BE2C (cell line): ENCODE data around the gene CDH4.

ENCODE experiments used
- DNase-seq: peaks from one replicate; pipeline ENCODE4 v3.0.0-alpha.2; 2020
- H3K27me3 ChIP-seq: fragments of 250-450 bp; sonication (Bioruptor Pico); 2 replicates; pipeline ENCODE4 v1.5.1; 2020; ENCODE audit warnings: mild to moderate bottlenecking
- H3K36me3 ChIP-seq: fragments of 250-450 bp; sonication (Bioruptor Pico); 2 replicates; pipeline ENCODE4 v1.5.1; 2020; ENCODE audit warnings: mild to moderate bottlenecking
- H3K4me1 ChIP-seq: fragments of 250-450 bp; sonication (Bioruptor Pico); 2 replicates; pipeline ENCODE4 v1.5.1; 2020
- H3K4me3 ChIP-seq: 2 replicates; pipeline ENCODE4 v1.5.1; 2011; ENCODE audit warnings: low read depth, low read length
- H3K9me3 ChIP-seq: fragments of 250-450 bp; sonication (Bioruptor Pico); 2 replicates; pipeline ENCODE4 v1.5.1; 2020
- CTCF ChIP-seq: IDR thresholded peaks from 2 replicates; pipeline ENCODE4 v1.5.1; 2012; ENCODE audit warnings: mild to moderate bottlenecking, low read depth, low read length

CDH4 gene

GRCh38 chr20:61426352-61426751 lies 174.3 kb downstream of the CDH4 start:
- Histone ChIP-seq H3K9me3 (no peaks in the 10 kb centered on the region; the same call in 1 of the 2 replicates), H3K4me3 (no peak overlapping the region), H3K36me3 (no peaks in the 10 kb centered on the region), H3K4me1 (no peaks in the 10 kb centered on the region), H3K27me3 (no peaks in the 10 kb centered on the region)
- TF ChIP-seq CTCF = no peak
- DNase-seq = no peak

DNA sequence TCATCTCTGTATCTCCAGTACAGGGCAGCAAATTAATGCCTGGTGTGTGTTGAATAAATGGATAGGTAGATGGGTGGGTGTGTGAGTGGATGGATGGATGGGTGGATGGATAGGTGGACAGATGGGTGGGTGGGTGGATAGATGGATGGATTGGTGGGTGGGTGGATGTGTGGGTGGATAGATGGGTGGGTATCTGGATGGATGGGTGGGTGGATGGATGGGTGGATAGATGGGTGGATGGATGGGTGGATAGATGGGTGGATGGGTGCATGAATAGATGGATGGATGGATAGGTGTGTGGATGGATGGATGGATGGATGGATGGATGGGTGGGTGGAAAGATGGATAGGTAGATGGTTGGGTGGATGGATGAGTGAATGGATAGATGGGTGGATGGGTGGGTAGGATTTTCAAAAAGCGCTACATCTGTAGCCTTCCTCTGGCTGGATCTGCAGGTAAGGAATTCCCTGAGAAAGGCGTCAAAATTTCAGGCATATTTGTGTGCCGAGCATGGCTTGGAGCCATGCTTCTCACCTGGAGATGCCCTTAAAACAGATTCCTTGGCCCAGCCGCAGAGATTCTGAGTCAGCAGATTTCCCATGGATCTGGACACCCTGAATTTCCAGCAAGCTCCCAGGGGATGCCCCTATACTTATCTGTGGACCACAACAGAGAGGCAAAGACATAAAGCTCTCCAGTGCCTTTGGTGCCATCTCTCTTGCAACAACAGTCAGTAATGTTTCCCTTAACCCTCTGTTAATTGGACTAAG lies 177.6 kb downstream of the CDH4 start:
- H3K27me3 ChIP-seq = no peaks in the 10 kb centered on the region
- TF ChIP-seq CTCF = no peak
- H3K9me3 ChIP-seq = no peaks in the 10 kb centered on the region; the same call in 1 of the 2 replicates
- no peak for DNase-seq
- no peak overlapping the region for H3K4me3 ChIP-seq
- H3K36me3 ChIP-seq = no peaks in the 10 kb centered on the region
- no peaks in the 10 kb centered on the region for H3K4me1 ChIP-seq

GRCh38 chr20:61430228-61430624 lies 178.2 kb downstream of the CDH4 start:
- no peaks in the 10 kb centered on the region for H3K27me3 ChIP-seq
- no peaks in the 10 kb centered on the region for H3K36me3 ChIP-seq
- no peak for DNase-seq
- no peaks in the 10 kb centered on the region for H3K4me1 ChIP-seq
- no peak for TF ChIP-seq CTCF
- H3K9me3 ChIP-seq = no peaks in the 10 kb centered on the region
- no peak overlapping the region for H3K4me3 ChIP-seq

DNA sequence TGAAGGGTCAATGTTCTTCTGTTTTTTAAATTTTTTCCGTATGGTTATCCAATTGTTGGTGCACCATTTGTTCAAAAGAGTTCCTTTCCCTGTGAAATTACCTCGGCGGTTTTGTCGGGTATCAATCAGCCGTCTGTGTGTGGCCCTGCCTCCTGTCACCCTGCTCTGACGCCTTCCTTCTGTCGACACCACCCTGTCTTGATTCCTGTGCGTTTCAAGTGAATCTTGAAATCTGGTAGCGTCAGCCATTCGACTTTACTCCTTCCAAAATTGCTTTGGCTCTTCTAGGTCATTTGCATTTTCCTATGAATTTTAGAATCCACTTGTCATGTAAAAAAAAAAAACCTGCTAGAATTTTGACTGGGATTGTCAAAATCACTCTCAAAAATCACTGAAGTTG lies 181.1 kb downstream of the CDH4 start:
- H3K9me3 ChIP-seq = no peaks in the 10 kb centered on the region
- H3K4me3 ChIP-seq = no peak overlapping the region
- TF ChIP-seq CTCF = no peak
- no peaks in the 10 kb centered on the region for H3K27me3 ChIP-seq
- no peaks in the 10 kb centered on the region for H3K4me1 ChIP-seq
- H3K36me3 ChIP-seq = no peaks in the 10 kb centered on the region
- no peak for DNase-seq

DNA sequence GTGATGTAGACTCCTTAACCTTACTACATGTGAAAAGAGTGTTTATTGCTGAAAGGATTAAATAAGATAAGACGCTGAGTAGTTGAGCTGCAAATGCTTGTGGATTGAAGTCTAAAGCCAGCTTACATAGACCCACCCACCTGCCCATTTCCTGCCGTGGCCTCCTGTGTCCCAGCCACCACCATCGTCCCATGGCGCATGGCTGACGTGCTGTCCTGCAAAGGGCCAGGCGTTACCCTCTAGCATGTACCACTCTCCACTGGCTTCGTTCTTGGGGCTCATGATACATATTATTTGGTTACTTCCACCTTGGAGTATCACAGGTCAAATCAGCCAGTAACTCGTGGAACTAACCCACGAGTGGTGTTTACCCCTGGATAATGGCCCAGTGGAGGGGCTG lies 181.8 kb downstream of the CDH4 start:
- no peaks in the 10 kb centered on the region for H3K4me1 ChIP-seq
- no peaks in the 10 kb centered on the region for H3K9me3 ChIP-seq
- no peak for DNase-seq
- H3K27me3 ChIP-seq = no peaks in the 10 kb centered on the region
- TF ChIP-seq CTCF = no peak
- no peaks in the 10 kb centered on the region for H3K36me3 ChIP-seq
- no peak overlapping the region for H3K4me3 ChIP-seq

DNA sequence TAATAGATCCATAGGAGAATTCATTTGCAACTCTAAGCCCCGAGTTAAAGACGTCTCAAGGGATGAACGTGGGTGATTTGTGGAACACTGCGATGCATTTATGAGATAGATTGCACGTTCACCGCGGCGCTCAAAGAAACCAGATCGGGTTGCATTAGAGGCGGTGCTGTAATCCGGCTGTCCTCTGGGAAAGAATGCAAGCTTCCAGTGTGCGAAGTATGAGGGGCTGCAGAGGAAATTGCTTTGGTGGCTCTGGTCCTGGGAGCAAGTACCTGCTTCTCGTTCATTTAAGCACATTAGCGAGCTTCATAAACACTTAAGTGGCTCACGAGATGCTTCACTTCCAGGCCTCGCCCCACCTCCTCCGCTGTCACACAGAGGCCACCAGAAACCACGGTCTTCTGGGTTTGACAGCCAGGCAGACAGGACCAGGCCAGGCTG lies 182.3 kb downstream of the CDH4 start:
- no peaks in the 10 kb centered on the region for H3K27me3 ChIP-seq
- H3K4me3 ChIP-seq = no peak overlapping the region
- TF ChIP-seq CTCF = no peak
- H3K9me3 ChIP-seq = no peaks in the 10 kb centered on the region
- DNase-seq = no peak
- no peaks in the 10 kb centered on the region for H3K36me3 ChIP-seq
- H3K4me1 ChIP-seq = no peaks in the 10 kb centered on the region
